Esophagus squamous epithelium (tissue), 5 donors: ENCODE measurements around the gene RBM47. TPM values are rescaled to one million over a fixed set of nuclear protein-coding genes. Genes with fewer than 3 reads are reported as not detected.

ENCODE experiments used
- DNase-seq: peaks from one replicate; lab custom pipeline; 2025; lab: John Stamatoyannopoulos, UW
- H3K27ac ChIP-seq, 4 donors: fragments of 200-600 bp; sonication (generic); one replicate each; pipeline ENCODE4 v1.5.1; 2016 to 2019; ENCODE audit warnings: mild to moderate bottlenecking in 1 of 4
- H3K27me3 ChIP-seq, 4 donors: fragments of 200-600 bp; sonication (generic); 1 replicate in 3 of 4; 2 replicates in 1 of 4; pipeline versions ENCODE4 v1.5.1 to v1.6.0; 2017 to 2021; ENCODE audit warnings: antibody characterized with exemption in 1 of 4
- H3K36me3 ChIP-seq, 3 donors: fragments of 200-600 bp; sonication (generic); one replicate each; pipeline ENCODE4 v1.5.1; 2016 to 2019
- H3K4me1 ChIP-seq, 3 donors: fragments of 200-600 bp; sonication (generic); one replicate each; pipeline ENCODE4 v1.5.1; 2017 to 2019
- H3K4me3 ChIP-seq, 4 donors: fragments of 200-600 bp; sonication (generic); 1 replicate in 3 of 4; 2 replicates in 1 of 4; pipeline ENCODE4 v1.5.1; 2016 to 2019; ENCODE audit warnings: mild to moderate bottlenecking in 2 of 4, moderate library complexity in 1 of 4
- H3K9me3 ChIP-seq, 3 donors: fragments of 200-600 bp; sonication (generic); one replicate each; pipeline ENCODE4 v1.5.1; 2016 to 2019
- CTCF ChIP-seq, 6 experiments: fragments of 450-650 bp in 4 of 6; fragments of 200-600 bp in 2 of 6; sonication (generic) in 2 of 6; IDR thresholded peaks; one replicate each; pipeline ENCODE4 v1.5.1; 2016 to 2019; ENCODE audit warnings: antibody characterized with exemption in 6 of 6, mild to moderate bottlenecking in 4 of 6, moderate library complexity in 4 of 6
- POLR2A ChIP-seq, 4 donors: fragments of 450-650 bp; IDR thresholded peaks; one replicate each; pipeline ENCODE4 v1.6.1; 2017; ENCODE audit warnings: antibody characterized with exemption in 4 of 4, mild to moderate bottlenecking in 4 of 4, moderate library complexity in 3 of 4
- WGBS, 2 donors: methylation state at CpG; one replicate each; pipeline ENCODE4 v1.1.5; 2018; 5-methylcytosine and 5-hydroxymethylcytosine counted together
- intact Hi-C: fragments of 100-400 bp; cut with DNase I; formaldehyde crosslinking; loops from one replicate; pipeline ENCODE4 v1.15.0; 2022
- total RNA-seq, 4 donors: library from RNA; depleted of rRNA; stranded (reverse); fragments of >200 nt; gene quantifications; one replicate each; pipeline ENCODE4 v1.1.0, GENCODE V29; 2016
- donor health status: DM: yes; HTN: yes; CAD: no.

RBM47 gene
- total RNA-seq, 4 donors from 2014 or later = 94.6 to 197 (median 125) TPM

- Histone ChIP-seq H3K36me3 (peaks cover 0 to 34% (median 4%) of the 10 kb centered on the region in 3 donors), H3K27ac (peak overlapping the region; percentile 17 to 72 (median 63)), H3K9me3 (no peaks in the 10 kb centered on the region), H3K4me3 (no peak overlapping the region), H3K27me3 (no peaks in the 10 kb centered on the region), H3K4me1 (peaks cover 12 to 48% (median 17%) of the 10 kb centered on the region in 3 donors)
- no peak for DNase-seq
- intact Hi-C loops = no loop called here
- TF ChIP-seq CTCF (IDR thresholded peaks at IDR 0.05) (no peak), POLR2A (IDR thresholded peaks at IDR 0.05) (no peak)
- WGBS, 2 donors = 54 to 56% methylated on average over 6 to 7 of the region's 8 CpGs
These were observed 42.9 kb downstream of the RBM47 start for GRCh38 chr4:40586729-40587128.

GRCh38 chr4:40586034-40586433, 43.6 kb downstream of the RBM47 start:
- H3K36me3 ChIP-seq = peaks cover 0 to 27% (median 0%) of the 10 kb centered on the region in 3 donors
- H3K27ac ChIP-seq = peak overlapping the region; percentile 17 to 72 (median 63)
- TF ChIP-seq POLR2A (IDR thresholded peaks at IDR 0.05) (no peak), CTCF (IDR thresholded peaks at IDR 0.05) (no peak)
- intact Hi-C loops = no loop called here
- 49 to 61% methylated on average over 2 of the region's 2 CpGs for WGBS, 2 donors
- no peak overlapping the region for H3K4me3 ChIP-seq
- no peaks in the 10 kb centered on the region for H3K27me3 ChIP-seq
- H3K9me3 ChIP-seq = no peaks in the 10 kb centered on the region
- H3K4me1 ChIP-seq = peaks cover 12 to 48% (median 17%) of the 10 kb centered on the region in 3 donors
- no peak for DNase-seq

- intact Hi-C loops = no loop called here
- Histone ChIP-seq H3K27ac (peak overlapping the region; percentile 17 to 72 (median 63)), H3K36me3 (peaks cover 0 to 19% (median 0%) of the 10 kb centered on the region in 3 donors), H3K27me3 (no peaks in the 10 kb centered on the region), H3K4me3 (no peak overlapping the region), H3K9me3 (no peaks in the 10 kb centered on the region), H3K4me1 (peaks cover 12 to 52% (median 17%) of the 10 kb centered on the region in 3 donors)
- TF ChIP-seq CTCF (IDR thresholded peaks at IDR 0.05) (no peak), POLR2A (IDR thresholded peaks at IDR 0.05) (no peak)
- WGBS, 2 donors = 66 to 76% methylated on average over 8 of the region's 8 CpGs
- no peak for DNase-seq
These were observed 44.4 kb downstream of the RBM47 start for GRCh38 chr4:40585201-40585799.

GRCh38 chr4:40584517-40585141, 45.0 kb downstream of the RBM47 start:
- Histone ChIP-seq H3K27ac (peak overlapping the region; percentile 17 to 72 (median 63)), H3K9me3 (no peaks in the 10 kb centered on the region), H3K4me3 (no peak overlapping the region), H3K4me1 (peaks cover 12 to 58% (median 17%) of the 10 kb centered on the region in 3 donors), H3K36me3 (peaks cover 0 to 13% (median 0%) of the 10 kb centered on the region in 3 donors), H3K27me3 (no peaks in the 10 kb centered on the region)
- TF ChIP-seq CTCF (IDR thresholded peaks at IDR 0.05) (no peak), POLR2A (IDR thresholded peaks at IDR 0.05) (no peak)
- WGBS, 2 donors = 85 to 89% methylated on average over 3 of the region's 3 CpGs
- no peak for DNase-seq
- intact Hi-C loops = no loop called here

GRCh38 chr4:40583850-40584439, 45.7 kb downstream of the RBM47 start:
- peaks cover 0 to 6% (median 0%) of the 10 kb centered on the region in 3 donors for H3K36me3 ChIP-seq
- H3K4me1 ChIP-seq = peaks cover 12 to 60% (median 17%) of the 10 kb centered on the region in 3 donors
- no peaks in the 10 kb centered on the region for H3K9me3 ChIP-seq
- DNase-seq = no peak
- peak overlapping the region in 3 of 4 donors; percentile 30 to 72 (median 71) for H3K27ac ChIP-seq
- no peak for TF ChIP-seq POLR2A (IDR thresholded peaks at IDR 0.05)
- intact Hi-C loops = no loop called here
- no peaks in the 10 kb centered on the region for H3K27me3 ChIP-seq
- WGBS, 2 donors = 77 to 82% methylated on average over 7 to 8 of the region's 9 CpGs
- H3K4me3 ChIP-seq = no peak overlapping the region
